Stimulated activated CD4-positive, alpha-beta T cell treated with anti-CD3 and anti-CD28 coated beads, Interleukin-15, amount 100 ng/mL, for 1 hour (primary cell): ENCODE results near the gene CD2.
A peak's percentile ranks its signal among the peaks of the same experiment; 100 is the strongest.
"Not testable (repeated sequence)": the region's sequence is repeated elsewhere in the genome, so short reads cannot be mapped to it uniquely, and the experiment has no call there.

ENCODE experiments used
- DNase-seq, 2 donors: peaks; one replicate each; pipeline ENCODE4 v3.0.0-alpha.2; 2020; ENCODE audit warnings: low read depth in 1 of 2, low spot score in 1 of 2

CD2 gene

DNA sequence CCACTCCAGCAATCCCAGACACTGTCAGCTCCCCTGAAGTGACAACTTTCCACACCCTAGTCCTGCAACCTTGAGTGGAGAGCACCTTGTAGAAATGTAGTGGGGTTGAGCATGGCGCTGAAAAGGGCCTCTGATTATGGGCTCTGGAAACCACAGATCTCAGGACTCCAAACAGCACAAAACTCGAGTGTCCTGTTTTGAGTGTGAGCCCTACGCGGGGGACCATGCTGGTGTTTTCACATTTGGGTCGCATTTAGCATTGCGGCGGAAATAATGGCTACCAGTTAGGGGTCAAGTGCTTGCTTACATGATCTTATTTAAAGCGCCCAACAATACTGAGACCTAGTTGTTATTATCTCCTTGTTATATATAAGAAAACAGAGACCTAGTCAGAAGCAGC is 1.9 kb downstream of the CD2 start:
- not testable (repeated sequence) for DNase-seq

DNA sequence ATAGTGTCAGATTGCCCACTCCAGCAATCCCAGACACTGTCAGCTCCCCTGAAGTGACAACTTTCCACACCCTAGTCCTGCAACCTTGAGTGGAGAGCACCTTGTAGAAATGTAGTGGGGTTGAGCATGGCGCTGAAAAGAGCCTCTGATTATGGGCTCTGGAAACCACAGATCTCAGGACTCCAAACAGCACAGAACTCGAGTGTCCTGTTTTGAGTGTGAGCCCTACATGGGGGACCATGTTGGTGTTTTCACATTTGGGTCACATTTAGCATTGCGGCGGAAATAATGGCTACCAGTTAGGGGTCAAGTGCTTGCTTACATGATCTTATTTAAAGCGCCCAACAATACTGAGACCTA is 4.2 kb downstream of the CD2 start:
- DNase-seq = not testable (repeated sequence)

DNA sequence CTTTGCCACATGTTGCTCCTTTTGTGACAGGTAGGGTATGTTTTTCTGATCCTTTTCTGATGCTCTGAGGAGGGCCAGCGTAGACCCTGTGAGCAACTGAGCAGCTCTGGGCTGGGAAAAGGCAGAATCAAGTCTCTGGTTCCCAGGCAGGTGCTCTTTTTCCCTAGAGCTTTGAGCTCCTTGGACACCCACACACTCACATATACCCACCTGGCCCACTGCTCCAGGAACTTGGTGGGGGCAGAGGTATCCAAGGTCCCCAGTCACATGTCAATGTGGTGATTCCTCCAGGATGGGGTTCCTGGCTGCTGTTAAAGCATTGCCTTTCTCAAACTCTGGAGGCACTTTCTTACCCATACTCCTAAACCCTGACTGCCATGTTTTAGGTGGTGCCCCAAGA is 5.4 kb downstream of the CD2 start:
- DNase-seq = no peak

DNA sequence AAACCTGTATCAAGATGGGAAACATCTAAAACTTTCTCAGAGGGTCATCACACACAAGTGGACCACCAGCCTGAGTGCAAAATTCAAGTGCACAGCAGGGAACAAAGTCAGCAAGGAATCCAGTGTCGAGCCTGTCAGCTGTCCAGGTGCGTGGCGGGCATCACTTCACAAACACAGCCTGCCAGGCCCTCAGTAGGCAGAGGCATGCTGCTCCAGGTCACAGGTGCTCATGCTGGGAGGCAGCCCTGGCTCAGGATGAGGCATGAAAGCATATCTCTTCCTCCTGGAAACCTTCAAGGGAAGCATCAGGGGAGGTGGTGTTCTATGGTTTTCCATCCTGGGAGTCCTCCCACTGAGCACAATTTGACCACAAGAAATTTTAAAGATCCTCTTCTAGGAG is 6.3 kb downstream of the CD2 start:
- no peak for DNase-seq

DNA sequence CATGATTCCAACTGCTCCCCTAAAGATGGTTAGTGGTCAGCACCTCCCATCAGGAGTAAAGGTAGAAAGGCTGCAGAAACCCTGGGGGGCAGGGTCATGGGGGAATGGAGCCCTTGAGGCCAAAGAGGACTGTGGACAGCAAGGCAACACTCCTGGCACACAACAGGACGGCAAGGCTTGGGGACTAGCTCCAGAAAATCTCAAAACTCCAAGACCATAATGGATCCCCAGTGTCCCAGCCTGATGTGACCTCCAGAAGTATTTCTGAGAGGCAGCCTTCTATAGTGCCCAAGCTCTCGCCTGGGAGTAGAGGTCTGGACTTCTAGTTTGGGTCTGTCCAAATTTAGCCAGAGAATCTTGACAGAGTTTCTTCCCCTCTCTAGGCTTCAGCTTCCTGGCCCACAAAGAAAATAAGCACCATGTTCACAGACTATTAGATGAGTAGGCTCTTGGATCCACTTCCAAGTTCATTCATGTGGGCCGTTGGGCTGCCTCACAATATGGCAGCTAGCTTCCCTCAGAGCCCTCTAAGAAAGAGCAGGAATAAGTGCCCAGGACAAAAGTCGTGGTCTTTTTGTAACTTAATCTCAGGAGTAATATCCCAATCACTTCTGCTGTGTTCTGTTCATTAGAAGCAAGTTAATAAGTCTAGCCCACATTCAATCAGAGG is 6.9 kb downstream of the CD2 start:
- no peak for DNase-seq

DNA sequence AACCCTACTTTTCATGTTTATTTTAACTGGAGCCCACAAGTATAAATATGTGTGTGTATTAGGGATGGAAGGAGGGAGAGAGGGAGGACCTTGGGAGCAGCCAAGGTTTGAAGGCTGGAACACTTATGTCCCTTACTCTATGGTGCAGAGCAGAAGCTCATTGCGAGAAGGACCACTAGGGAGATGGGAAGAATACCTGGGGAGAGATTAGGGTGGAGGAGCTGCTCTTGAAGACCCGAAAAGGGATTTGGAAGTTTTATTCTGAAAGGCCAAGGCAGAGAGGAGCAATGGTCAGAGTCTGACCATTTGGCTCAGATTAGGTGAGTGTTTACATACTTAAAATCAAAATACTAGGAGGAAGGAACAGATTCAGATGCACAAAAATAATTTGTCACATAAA is 8.1 kb downstream of the CD2 start:
- no peak for DNase-seq

DNA sequence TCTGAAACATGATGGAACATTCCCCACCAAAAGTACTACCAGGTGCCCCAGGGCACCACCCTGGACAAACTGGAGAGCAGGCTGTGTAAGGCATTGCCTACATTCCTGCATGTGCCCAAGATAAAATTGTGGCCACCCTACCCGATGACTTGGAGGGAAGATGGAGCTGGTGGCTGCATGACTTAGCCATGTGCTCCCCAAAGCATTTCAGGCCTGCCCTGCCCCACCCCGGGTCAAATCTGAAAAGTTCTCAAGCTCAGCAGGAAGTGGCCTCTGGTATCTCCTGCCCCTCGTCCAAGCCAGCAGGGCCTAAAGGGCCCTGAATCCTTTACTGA is 8.5 kb downstream of the CD2 start:
- no peak for DNase-seq

DNA sequence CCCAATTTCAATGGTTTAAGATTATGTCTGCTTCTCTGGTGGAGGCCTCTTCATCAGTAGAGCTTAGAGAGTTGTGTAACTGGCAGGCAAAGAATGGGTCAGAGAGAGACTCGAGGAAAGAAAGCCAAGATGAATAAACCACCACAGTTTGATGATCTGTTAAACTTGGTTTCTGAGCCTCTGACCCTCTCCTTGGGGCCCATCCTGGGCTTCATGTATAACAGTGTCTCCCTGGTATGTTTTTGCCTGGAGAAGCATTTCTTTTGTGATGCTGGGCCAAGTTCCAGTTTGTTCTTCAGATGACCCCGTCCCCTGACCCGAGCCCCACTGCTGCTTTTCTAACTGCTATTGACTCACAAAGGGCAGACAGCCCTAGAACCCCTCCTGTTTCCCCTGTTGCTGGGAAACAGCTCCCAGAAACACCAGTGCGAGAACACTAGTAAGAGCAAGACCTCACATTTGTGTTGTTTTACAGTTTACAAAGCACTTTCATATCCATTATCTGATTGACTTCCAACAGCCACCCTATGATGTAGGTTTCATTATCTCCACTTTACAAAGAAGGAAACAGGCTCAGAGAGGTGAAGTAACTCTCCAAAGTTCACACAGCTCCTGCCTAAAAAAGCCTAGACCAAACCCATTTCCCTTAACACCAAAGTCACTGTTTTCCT is 9.0 kb downstream of the CD2 start:
- no peak for DNase-seq

DNA sequence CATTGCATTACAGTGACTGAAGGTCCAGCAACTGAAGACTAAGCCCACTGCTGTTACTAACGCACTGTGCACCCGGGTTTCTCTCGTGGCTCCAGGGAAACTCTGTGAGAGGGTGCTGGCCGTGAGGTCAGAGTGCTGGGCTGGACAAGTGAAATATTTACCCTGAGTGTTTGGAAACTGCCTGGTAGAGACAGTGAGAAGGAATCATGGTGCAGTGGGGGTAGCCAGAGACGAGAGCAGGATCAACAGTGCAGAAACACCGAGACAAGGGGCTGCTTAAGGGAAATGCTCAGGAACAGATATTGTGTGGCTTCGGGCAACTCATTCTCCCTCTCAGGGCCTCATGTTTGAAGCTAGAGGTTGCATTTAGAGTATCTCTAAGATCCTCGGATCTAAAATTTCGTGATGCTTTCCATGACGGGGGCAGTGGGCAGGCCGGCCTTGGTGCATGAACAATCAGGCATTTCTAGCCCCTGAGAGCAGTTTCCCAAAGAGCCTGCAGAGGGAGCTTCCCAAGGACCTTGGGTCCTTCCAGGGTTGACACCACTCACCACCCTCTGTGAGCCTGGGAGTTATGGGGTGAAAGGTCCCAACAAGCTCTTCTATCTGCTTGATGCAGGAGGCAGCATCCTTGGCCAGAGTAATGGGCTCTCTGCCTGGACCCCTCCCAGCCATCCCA is 9.7 kb downstream of the CD2 start:
- DNase-seq = no peak

DNA sequence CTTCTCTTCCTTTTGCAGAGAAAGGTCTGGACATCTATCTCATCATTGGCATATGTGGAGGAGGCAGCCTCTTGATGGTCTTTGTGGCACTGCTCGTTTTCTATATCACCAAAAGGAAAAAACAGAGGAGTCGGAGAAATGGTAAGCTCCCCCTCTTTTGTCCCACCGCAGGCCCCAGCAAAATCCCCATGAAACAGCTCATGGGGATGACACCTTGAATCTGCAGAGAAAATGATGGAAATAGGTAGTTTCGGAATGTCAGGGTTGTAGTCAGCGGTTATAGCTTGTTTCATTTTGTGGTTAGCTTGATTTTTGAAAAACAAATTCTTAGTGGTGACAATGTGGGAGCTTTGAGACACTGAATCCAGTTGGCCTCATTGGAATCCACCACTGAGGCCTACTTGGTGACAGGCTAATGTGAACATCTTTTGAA is 10.3 kb downstream of the CD2 start:
- DNase-seq = no peak

DNA sequence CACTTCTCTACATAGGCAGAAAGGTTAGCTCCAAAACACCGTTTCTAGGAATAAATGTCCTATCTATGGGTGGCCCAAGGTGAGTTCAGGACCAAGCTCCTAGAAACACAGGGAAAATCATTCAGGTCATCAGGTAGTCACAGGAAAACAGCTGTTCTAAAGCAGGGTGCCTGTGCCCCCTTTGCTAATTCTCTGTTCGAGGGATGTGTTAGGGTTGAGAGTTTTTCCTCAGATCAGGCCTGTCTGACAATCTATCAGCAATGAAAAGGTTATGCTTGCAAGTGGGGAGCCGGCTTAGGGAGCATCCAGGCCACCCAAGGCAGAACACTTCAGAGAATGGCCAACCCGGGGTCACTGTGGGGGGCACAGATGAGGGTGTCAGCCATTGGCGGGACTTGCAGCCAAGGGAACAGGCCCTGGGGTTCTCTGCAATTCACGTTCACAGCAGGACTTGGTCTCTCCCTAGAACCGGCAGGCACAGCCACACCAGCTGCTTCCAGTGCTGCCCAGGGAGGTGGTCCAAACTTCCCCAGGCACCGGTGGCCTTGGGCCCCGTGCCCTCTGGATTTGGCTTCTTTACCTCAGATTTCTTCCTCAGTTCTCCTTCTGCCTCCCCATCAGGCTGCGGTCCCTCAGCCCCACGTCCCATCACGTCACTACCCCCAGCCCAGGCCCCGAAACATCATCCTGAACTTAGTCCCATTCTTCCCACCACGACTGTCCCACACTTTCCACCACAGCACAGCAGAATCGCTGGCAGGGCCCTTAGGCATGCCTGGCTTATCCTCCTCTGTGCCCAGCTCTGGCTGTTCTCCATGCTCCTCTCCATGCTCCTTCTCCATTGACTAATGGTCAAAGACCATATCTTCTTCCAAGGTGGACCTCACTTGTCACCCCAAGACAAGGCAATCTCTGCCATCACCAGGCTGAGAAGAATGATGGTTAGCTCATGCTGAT is 11.0 kb downstream of the CD2 start:
- no peak for DNase-seq

DNA sequence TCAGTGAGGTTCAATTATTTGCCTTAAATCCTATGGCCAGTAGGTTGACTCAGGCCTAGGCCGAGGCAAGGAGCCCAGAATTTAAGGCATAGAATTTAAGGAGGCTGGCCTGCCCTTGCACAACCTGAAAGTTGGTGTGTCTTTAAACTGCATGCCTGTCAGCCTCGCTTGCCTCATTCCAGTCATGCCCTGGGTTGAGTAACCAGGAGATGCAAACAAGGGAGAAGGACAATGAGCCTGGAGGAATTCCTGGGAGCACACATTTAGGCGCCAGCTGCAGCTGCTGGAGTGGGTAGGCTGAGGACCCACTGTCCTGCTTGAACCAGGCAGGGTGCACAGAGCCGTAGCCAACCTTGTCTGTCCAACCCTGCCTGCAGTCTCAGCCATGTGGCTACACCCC is 11.7 kb downstream of the CD2 start:
- DNase-seq = no peak

DNA sequence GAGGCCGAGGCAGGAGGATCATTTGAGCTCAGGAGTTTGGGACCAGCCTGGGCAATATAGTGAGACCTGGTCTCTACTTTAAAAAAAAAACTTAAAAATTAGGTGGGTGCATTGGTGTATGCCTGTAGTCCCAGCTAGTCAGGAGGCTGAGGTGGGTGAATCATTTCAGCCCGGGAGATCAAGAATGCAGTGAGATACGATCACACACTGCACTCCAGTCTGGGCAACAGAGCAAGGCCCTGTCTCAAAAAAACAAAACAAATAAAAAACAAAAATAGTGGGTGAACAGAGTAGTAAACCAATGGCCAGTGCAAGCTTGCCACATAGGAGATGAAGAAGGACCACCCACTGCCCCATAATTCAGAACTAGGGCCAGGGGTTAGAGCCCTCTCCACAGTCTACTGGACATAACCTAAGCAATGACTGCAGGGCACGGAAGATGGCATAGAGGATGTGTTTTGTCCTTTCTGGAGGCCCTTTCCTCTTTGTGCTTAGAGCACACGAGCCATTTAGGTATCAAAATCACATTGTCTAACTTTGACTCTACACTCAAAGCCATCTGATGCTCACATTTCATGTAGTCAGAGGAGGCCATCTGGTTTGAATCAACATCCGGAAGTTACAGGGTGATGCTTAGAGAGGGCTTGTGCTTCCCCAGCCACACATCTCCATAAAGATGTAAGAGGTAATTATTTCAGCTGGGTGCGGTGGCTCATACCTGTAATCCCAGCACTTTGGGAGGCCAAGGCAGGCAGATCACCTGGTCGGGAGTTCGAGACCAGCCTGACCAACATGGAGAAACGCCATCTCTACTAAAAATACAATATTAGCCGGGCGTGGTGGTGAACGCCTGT is 12.6 kb downstream of the CD2 start:
- no peak for DNase-seq

DNA sequence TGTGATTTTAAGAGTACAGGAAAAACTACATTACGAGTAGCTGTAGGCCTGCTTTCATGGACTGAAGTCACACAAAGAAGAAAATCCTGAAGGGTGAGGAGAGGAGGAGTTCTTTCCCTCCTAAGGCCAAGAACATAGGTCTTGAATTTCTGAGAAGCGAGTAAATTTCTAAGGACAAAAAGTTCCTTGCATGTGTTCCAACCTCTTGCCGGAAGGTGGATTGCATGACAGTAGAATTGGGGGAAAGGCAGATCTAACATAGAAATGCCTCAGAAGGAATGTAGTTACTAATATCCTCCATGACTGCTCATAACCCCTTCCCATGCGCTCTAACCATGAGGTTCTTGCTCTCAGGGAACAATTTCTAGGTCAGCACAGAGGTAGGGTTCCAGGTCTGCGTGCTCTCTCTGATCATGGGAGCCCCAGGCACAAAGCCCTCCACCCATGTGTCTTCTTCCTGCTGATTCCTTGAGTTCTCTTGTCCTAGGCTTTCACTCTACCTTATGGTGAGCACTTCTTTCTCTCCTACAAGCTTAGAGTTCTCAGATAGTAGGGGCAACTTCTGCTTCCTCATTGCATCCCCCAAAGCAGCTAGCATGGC is 13.7 kb downstream of the CD2 start:
- DNase-seq = no peak

DNA sequence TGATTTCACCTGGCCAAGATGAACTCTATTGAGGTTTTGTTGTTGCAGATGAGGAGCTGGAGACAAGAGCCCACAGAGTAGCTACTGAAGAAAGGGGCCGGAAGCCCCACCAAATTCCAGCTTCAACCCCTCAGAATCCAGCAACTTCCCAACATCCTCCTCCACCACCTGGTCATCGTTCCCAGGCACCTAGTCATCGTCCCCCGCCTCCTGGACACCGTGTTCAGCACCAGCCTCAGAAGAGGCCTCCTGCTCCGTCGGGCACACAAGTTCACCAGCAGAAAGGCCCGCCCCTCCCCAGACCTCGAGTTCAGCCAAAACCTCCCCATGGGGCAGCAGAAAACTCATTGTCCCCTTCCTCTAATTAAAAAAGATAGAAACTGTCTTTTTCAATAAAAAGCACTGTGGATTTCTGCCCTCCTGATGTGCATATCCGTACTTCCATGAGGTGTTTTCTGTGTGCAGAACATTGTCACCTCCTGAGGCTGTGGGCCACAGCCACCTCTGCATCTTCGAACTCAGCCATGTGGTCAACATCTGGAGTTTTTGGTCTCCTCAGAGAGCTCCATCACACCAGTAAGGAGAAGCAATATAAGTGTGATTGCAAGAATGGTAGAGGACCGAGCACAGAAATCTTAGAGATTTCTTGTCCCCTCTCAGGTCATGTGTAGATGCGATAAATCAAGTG is 14.3 kb downstream of the CD2 start:
- no peak for DNase-seq

DNA sequence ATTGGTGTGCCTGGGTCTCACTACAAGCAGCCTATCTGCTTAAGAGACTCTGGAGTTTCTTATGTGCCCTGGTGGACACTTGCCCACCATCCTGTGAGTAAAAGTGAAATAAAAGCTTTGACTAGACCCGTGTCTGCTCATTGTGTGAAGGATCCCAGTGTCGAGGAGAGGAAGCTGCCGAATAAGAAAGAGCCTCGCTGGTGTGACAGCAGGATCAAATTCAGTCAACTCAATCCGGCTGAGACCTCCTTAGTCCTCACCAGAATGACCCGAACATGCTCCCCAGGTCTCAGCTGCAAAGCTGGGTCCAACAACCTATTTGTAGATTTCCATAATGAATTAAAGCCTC is 14.8 kb downstream of the CD2 start:
- no peak for DNase-seq

DNA sequence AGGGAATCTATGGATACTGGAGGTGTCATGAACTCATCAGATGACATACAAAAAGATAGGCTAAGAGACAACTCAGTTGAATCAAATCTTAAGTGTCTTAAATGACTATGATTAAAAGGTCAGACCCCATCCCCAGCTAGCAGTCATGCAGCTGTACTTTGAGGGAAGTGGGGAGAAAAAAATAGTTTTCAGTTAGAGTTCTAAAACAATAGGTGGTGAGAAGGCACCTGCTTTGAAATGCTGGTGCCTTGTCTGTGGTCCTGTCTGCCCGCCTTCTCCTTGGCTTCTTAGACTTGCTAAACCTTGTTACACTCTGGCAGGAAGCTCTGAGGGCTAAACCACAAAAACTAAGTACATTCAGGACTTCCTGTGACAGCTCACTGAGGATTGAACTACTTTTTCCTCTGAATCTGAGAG is 15.3 kb downstream of the CD2 start:
- DNase-seq = peak in 1 of 2 donors; percentile 47

DNA sequence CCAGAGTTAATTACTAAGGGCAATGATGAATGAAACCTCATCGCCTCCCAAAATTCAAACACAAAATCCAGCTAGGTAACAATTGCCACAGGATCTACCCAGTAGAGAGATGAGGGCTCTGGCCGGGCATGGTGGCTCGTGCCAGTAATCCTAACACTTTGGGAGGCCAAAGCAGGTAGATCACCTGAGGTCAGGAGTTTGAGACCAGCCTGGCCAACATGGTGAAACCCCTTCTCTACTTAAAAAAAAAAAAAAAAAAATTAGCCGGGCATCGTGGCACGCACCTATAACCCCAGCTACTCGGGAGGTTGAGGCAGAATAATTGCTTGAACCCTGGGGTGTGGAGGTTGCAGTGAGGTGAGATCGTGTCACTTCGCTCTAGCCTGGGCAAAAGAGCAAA is 15.8 kb downstream of the CD2 start:
- DNase-seq = no peak

DNA sequence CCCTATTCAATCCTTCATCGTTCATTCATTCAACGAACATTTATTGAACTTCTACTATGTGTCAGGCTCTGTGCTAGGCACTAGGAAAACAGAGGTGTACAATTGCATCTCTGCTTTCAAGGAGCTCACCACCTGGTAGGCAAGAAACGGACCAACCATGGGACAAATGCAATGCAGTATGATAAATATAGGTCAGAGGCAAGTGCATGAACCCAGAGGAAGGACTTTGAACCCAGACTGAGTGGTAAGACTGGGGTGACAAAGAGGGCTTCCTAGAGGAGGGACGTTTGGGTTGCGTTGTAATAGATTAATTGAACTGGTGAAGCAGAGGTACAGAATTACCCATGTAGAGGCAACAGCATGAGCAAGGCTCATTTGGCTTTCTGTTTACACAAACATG is 16.4 kb downstream of the CD2 start:
- DNase-seq = no peak
